ENCODE data around the gene GALNT9.
"Not testable (repeated sequence)": the region's sequence is repeated elsewhere in the genome, so short reads cannot be mapped to it uniquely, and the experiment has no call there.

Gene GALNT9

DNA sequence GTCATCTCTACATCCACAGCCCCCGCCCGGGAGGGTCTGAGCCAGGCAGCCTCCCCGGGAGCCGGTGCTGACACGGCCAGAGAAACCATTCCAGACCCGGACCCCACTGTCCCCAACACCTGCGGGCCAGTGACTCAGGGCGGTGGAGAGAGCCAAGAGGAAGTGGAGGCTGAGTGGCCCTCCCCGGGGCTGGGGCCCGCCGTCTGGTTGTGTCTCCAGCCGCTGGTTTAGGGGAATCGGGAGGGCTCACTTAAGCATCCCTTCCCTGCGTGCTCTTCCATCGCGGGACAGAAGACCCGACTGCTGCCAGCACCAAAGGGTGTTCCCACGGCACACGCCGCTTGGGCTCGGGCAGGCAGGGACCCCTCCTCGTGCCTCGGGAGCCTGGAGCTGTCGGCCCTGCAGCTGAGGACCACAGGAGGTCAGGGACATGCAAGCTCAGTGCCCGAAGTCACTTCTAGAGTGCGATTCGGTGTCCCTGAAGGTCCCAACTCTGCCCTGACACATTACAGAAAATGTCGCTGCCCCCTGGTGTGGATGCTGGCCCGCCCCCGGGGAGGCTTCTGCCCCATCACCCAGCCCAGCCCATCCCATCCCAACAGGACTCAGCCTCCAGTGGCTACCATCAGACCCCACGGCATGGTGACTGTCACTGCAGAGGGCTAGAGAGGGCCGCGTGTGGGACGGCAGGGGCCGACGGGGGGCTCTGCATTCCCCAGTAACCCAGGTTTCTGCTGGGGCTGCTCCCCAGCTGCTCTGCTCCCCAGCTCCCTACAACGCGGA is 50.8 kb downstream of the GALNT9 start:
- no peak for DNase-seq

DNA sequence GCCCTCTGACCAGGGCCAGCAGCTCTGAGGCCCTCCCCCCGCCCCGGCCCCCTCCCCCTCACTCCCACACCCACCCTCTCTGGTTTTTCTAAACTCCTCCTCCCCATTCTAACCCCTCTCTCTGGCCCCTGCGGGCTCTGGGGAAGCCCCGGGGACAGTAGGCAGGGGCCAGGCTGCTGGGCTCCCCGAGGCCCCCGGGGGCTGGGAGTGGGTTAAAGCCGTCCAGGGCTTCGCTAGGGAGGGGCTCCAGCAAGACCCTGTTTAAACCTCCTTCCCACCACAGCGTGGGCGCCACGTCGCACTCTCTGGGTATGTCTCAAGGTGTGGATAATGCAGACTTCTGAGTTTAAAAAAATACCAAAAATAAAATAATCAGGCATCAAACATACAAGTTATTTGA is 51.4 kb downstream of the GALNT9 start:
- no peak for DNase-seq

DNA sequence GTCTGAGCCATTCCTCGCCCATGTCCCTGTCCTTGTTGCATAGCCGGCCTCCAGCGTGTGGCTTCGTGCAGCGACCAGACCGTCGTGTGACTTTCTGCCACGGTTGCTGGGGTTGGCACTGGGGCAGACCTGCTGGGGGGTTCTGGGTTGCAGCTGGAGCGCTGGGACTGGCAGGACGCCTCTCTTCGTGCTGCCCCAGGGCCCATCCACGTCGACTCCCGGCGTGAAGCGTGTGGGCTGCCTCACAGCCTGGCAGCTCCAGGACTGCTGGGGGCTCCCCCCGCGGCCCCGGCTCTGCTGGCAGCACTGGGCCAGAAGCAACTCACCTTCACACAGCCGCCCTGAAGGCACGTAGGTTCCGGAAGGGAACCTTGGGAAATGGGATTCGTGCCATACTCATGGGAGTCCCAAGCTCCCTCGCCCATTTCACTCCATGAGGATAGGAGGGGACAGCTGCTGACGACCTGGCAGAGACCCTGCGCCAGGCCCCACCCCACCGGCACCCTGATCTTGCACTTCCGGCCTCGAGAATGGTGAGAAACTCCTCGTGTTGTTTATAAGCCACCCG is 51.9 kb downstream of the GALNT9 start:
- DNase-seq = no peak

DNA sequence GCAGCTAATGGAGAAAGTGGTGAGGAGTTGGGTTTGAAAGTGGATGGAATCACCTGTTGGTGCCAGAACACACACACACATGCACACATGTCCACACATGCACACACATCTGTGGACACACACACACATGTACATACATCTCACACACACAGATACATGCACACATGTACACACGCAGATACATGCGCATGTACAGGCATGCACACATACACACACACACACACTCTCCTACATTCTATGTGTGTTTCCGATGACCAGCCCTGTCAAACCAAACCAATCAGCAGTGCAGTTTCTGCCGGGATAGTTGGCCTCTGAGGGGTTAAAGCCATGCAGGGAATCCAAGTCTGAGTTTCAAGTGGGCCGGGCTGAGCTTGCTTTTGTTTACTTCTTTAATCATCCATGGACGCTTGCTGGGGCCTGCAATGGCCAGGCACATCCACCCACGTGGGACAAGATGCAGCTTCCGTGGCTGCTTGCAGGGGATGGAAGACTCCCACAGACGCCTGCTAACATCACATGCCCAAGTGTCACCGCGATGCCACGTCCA is 52.5 kb downstream of the GALNT9 start:
- no peak for DNase-seq

DNA sequence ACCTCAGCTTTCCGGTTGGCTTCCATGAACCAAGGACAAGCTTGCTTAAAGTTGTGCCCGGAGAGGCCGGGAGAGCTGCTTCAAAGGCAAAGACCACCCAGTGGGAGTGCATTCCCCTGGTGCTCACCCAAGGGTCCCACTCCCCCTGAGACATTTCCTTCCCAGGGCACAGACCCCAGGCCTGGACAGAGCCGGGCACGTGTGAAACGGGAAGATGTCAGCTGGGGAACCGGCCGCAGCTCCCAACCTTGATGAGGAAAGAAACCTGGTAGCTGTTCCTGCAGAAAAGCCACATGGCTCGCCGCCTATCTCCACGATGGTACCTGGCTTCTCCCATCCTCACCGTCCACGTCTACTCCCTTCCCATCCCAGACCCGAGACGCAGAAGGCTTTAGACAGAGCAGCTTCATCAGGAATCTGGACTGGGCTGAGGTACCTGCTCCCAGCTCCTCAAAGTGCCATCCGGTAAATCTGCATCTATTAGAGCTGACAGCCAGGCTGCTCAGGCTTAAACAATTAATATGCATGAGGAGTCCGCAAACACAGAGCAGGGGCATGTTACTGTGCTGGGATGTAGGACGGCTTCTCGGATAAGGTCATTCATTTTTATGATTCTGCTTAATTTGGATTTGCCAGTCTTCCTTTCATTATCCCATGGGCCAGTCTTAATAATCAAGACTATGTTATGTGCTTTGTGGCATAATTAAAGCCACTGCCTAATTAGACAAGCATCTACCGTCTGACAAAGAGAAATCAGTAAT is 53.1 kb downstream of the GALNT9 start:
- DNase-seq = no peak

DNA sequence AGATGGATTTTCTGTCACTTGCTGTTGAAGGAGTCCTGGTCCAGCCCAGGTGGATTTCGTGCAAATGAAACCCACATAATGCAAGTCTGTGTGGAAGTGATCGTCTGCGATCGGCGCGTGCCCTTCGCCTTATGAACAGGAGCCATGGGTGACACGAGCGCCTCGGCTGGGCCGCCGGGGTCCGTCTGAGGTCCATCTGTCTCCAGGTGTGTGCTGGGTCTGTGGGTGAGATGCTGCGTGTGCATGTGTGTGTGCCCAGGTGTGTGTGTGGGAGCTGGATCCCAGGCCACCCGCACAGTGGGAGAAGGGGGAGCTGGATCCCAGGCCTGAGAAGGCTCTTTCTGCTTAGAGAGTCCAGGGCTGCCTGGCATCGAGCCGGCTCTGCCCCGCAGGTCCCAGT is 53.8 kb downstream of the GALNT9 start:
- DNase-seq = no peak

DNA sequence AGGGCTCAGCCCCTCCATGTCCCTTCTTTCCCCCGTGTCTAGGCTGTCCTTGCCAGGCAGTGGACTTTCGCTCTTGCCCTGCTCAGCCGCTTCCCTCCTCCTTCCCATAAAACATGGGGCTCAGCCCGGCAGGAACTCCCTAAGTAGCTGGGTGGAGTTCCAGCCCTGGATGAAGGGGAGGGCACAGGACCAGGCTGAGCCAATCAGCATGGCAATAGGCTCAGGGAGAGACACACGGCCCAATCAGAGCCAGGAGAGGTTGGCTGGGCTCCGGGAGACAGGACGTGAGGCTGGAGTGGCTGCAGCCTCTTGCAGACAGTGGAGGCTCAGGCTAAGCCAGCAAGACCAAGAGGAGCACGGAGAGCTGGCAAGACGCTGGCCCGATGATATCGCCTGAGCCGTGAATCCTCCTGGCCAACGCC is 54.3 kb downstream of the GALNT9 start:
- no peak for DNase-seq

DNA sequence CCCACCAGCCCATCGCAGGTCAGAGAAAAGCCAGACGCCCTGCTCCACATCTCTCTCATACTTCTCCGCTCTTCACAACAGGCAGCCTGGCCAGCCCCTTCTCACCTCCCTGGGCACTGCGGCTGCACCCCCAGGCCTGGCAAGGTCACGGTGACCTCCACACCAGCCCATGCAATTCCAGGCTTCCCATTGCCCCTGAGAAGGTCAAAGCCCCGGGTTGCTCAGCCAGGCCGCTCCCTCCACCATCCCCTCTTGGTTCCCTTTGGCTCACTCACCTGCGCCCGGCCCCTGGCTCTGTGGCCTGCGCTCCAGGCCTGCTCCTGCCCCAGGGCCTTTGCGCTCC is 55.4 kb downstream of the GALNT9 start:
- DNase-seq = no peak

DNA sequence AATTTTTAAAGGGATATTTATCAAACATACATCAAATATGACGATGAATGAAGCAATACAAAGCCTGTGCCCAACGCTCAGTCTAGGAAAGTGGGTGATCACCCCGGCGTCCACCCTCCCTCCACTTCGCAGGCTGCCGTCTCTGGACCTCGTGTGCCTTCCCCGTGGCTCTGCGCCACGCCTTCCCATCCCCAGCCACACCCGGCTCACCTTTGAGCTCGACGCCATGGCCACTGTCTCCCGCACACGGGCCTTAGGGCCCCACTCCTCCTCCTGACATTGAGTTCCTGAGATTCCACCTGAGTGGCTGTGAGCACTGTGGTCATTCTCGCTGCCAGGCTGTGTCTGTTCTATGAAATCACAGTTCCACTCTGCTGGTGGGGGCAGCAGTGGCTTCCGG is 56.7 kb downstream of the GALNT9 start:
- DNase-seq = no peak

DNA sequence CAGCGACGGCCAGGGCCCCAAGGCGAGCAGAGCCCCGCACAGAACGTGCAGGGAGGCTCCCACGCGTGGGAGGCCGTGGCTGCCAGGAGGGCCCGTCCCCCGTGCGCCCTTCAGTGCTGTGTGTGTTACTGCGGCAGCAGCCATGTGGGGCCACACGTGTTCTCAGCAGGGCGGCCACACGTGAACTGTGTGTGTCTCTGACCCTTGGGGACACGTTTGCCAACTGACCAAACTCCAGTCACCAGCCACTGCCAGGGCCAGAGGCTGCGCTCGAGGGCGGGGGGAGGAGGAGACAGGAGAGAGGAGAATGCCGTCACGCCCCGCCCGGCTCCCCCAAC is 57.7 kb downstream of the GALNT9 start:
- DNase-seq = no peak

DNA sequence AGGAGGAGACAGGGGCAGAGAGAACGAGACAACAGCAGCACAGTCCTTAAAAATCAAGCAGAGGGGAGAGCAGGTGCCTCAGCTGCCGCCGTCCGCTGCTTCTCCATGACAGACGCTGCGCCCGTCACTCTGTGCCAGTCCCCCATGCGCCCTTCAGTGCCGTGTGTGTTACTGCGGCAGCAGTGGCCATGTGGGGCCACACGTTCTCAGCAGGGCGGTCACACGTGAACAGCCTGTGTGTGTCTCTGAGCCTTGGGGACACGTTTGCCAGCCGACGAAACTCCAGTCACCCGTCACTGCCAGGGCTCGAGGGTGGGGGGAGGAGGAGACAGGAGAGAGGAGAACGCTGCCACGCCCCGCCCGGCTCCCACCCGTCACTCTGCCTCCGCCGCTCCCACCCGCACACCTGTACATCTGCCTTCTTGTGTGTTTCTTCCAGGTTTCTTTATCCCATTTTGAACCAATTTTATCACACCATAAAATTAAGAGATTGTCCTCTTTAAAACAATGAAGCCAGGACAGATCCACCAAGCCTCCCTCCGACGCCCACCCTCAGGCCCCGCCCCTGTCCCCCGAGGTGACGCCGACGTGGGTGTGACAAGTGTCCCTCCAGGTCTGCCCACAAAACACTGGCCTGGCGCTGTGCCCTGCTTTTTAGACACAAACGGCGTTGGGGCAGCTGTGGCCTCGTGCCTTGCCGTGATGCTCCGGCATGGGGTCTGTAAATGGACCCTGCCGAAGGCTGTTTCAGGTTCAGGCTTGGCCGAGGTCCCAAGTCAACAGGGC is 58.2 kb downstream of the GALNT9 start:
- DNase-seq = peak; percentile 37

DNA sequence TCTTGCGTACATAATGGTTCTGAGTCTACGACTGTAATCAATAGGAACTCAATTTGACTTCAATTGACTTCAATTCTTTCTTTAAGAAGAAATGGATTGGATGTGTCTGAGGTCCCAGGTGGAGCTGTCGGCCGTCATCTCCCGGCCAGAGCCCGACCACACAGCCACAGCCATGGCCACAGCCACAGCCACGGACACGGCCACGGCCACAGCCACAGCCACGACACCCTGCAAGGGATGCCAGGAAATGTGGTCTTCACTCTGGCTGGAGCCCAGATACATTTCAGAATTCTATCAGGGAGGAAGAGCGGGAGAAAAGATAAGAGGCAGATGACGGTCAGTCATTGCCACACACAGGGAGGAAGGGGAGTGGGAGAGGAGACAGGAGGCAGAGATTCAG is 58.9 kb downstream of the GALNT9 start:
- no peak for DNase-seq

DNA sequence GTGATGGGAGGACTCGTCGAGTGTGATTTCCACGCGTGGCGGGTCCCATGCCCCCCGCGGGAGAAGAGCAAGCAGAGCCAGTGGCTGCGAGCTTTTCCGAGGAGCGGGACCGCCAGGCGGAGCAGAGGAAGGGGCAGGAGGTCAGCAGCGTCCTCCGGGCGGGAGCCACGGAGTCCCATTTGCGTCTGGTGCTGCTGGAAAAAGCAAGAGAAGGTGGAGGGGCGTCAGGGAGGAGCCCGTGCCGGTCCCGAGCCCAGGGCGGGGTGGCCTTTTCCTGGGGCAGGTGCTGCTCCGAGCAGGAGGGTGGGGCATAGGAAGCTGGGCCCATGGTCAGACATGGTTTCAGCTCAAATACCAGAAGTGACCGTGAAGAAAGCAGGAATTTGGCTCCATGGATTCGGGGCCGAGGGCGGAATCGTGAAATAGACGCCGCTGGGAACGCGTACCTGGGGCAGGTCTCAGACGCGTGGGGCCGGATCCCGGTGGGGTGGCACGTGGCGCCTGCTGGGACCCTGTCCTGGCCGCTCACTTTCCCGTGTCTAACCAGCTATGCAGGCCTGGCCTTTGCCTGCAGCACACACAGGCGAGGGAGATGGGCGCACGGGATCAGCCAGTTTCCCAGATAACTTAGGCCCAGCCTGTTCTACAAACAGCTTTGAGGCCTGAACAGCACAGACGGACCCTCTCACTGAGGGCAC is 60.0 kb downstream of the GALNT9 start:
- no peak for DNase-seq

DNA sequence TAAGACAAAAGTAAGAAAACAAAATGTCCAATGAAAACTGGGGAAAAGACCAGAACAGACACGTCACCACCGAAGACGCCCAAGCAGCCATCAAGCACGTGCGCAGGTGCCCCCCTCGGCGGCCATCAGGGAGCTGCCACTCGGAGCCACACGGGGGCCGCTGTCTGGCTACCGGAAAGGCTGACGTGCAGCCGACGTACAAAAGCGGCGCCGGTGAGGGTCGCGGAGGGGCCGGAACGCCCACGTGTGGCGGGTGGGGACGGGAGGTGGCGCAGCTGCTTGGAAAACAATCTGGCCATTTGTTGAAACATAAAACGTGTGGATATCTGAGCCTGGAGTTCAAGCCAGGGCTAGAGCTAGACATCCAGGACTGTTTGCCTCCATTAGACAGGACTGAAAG is 60.7 kb downstream of the GALNT9 start:
- DNase-seq = no peak

DNA sequence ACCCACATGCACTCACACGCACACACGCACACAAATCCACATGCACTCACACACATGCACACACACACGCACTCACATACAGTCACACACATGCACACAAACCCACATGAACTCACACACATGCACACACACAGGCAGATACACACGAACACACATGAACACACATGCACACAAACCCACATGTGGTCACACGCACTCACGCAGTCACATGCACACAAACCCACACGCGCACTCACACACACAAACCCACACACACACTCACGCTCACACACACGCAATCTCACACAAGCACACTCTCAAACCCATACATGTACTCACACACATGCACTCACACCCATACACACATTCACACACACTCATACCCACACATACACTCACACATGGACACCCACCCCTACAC is 61.5 kb downstream of the GALNT9 start:
- no peak for DNase-seq

DNA sequence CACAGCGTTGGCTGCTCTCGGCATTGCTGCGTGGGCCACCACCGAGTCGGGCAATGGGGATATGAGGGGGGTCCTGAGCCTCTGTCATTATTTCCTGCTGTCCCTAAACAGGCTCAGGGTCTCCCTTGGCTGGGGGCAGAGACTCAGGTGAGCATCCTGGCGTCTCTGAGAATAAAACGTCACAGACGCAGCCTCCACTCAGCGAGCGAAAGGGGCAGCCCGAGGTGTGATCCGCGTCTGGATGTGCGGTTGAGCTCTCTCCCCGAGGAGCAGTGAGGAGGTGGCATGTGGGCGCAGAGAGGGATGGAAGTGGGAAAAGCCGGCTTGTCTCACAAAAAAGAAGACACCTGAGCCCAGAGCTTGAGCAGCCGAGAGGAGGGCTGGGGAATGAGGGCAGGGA is 62.6 kb downstream of the GALNT9 start:
- DNase-seq = no peak

DNA sequence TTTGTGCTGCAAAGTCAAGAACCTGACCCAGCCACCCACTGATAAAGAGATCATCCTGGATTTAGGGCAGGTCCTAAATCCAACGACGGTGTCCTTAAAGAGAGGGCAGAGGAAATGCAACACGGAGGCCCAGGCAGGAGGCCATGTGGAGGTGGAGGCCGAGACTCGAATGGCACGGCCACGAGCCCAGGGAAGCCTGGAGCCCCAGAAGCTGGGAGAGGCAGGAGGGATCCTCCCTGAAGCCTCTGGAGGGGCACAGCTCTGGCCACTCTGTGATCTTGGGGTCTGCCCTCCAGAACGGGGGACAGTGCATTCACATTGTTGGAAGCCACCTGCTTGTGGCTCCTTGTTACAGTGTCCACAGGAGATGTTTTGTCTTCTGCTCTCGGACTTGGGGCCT is 63.0 kb downstream of the GALNT9 start:
- no peak for DNase-seq

DNA sequence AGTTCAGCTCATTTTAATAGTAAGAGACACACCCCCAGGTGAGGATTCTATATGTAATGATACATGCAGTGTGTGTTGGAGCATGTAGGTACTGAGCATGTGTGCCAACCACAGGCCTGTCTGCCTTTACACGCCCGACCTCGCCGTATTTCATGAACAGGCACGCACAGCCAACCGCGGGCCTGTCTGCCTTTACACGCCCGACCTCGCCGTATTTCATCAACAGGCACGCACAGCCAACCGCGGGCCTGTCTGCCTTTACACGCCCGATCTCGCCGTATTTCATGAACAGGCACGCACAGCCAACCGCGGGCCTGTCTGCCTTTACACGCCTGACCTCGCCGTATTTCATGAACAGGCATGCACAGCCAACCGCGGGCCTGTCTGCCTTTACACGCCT is 63.6 kb downstream of the GALNT9 start:
- not testable (repeated sequence) for DNase-seq

DNA sequence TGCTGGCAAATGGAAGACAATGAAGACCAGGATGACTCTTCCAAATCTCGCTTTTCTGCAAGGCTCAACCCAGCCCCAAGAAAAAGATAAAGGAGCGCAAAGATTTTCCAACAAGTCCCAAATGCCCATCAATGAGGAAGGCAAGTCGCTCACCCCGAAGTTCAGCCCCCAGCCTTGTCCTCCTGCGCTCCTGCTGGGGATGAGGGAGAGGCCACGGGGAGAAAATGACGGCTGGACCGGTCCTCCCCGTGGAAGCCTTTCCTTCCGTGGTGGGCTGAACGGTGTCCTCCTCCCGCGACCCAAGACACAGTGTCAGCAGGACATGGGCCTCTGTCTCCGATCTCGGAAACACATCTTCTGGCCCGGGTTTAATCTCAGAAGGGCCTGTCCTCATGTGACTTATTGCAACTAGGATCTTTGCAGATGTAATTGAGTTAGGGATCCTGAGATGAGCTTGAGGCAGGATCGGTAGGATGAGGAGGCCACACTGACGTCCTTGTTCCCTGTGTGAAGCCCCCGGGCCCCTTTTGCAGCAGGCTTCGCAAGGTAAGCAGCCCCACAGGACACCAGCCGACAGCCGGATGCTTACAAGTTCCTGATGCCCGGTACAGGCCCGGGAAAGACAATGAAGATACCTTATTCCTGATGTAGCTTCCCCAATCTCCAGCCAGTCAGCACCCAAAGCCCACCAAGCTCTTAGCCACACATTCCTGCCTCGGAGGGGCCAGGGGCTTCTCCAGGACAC is 64.2 kb downstream of the GALNT9 start:
- no peak for DNase-seq

DNA sequence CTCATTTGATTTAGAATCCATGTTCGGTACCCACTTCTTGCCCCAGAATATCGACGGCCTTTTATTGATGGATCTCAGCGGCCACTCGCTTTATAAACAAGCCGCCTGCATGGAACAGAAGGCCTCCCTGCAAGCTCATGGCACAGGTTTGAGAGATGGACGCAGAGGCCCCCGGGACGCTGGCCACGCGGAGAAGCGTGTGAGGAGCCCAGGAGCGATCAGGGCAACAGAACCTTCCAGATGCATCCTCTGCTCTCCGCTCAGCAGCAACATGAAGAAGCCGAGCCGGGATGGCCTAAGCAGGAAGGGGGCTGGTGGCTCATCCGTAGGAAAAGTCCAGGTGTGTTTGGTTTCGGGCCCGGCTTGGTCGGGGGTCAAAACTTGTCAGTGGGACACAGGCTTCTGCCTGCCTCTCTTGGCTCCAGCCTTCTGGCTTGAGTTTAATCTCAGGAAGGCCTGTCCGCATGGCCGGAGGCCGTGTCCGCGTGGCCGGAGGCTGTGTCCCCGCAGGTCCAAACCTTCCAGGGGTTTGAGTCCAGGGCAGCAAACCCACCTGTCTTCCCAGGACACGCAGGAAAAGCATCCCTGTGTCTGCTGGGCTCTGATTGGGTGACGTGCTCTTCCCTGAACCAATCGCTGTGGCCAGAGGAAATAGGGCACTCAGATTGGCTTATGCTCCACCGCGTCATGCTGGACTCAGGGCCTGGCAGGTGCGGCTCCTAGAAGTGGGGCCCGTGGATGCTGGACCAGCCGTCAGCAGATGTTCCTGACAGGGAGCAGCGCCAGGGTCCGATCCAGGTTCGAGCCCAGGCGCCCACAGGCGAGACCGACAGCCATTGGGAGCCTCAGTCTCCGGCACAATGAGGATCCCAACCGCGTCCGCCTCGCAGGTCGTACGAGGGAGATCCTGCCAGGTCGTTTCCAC is 65.0 kb downstream of the GALNT9 start:
- DNase-seq = no peak
